Keratinocyte (primary cell): ENCODE results near the gene ABCD3.

ENCODE experiments used
- CTCF ChIP-seq, 3 experiments: IDR thresholded peaks in 1 of 3; conservative IDR thresholded peaks in 1 of 3; optimal IDR thresholded peaks in 1 of 3; 2 replicates in 2 of 3; 3 replicates in 1 of 3; pipeline versions ENCODE3 to v1.5.1; 2011; ENCODE audit warnings: low read length in 3 of 3, mild to moderate bottlenecking in 3 of 3, moderate library complexity in 2 of 3, control low read depth in 1 of 3, inconsistent platforms in 1 of 3; ENCODE audit not compliant: insufficient read depth in 2 of 3; ENCODE audit errors: extremely low read depth in 1 of 3
- EZH2 ChIP-seq: IDR thresholded peaks from one replicate; pipeline ENCODE4 v1.6.1; 2012; ENCODE audit warnings: inconsistent platforms, mild to moderate bottlenecking, low read length, moderate library complexity

- no peak for TF ChIP-seq CTCF (optimal IDR thresholded peaks at IDR 0.05 in 1 of 3, IDR thresholded peaks at IDR 0.05 in 1 of 3, conservative IDR thresholded peaks at IDR 0.05 in 1 of 3; ENCODE audit: extremely low read depth in 1 of 3, insufficient read depth in 2 of 3, low read length in 3 of 3)
- TF ChIP-seq EZH2 = no peak
These were observed 142.1 kb downstream of the ABCD3 start for GRCh38 chr1:94560333-94560732.
